PC-9 (cell line): ENCODE results near the gene GSDME.

Source experiments
- CTCF ChIP-seq: fragments of 200-600 bp; sonication (generic); conservative IDR thresholded peaks from 2 replicates; pipeline ENCODE4 v1.6.1; 2017; ENCODE audit warnings: mixed run types, antibody characterized with exemption, mild to moderate bottlenecking, moderate library complexity
- EZH2 ChIP-seq: fragments of 200-600 bp; sonication (generic); IDR thresholded peaks from 2 replicates; pipeline ENCODE4 v1.8.0; 2017; ENCODE audit warnings: antibody characterized with exemption, low read depth

- TF ChIP-seq CTCF (no peak), EZH2 (no peak)
These were observed 38.1 kb upstream of the GSDME start for GRCh38 chr7:24795407-24795767.
